Panc1 (cell line): Measurements from ENCODE around the gene RBCK1. TPM values are rescaled to one million over a fixed set of nuclear protein-coding genes. Genes with fewer than 3 reads are reported as not detected.

ENCODE experiments used
- ATAC-seq: fragments of 200-7000 bp; cut with Tn5 transposase; 2 replicates; pipeline ENCODE4 v1.9.1; 2020; ENCODE audit warnings: mild to moderate bottlenecking, moderate library complexity
- BruUV-seq: library from RNA; stranded (reverse); fragments of 400-500 nt; replicated peaks from 2 replicates; lab custom pipeline; 2021; lab: Mats Ljungman, UMichigan
- CTCF ChIA-PET: fragments of 300-600 bp; sonication (Branson Sonifier 250); formaldehyde crosslinking; loops from one replicate; lab custom pipeline; 2022; ENCODE audit warnings: antibody characterized with exemption; lab: Charles Lee
- POLR2A ChIA-PET: fragments of 300-600 bp; sonication (Branson Sonifier 250); formaldehyde crosslinking; loops from one replicate; lab custom pipeline; 2022; ENCODE audit warnings: antibody characterized with exemption; lab: Charles Lee
- DNase-seq: peaks from one replicate; pipeline ENCODE4 v3.0.0-alpha.2; 2010; ENCODE audit warnings: low read depth, low spot score
- H3K27ac ChIP-seq: 2 replicates; pipeline ENCODE4 v1.5.1; 2011; ENCODE audit warnings: mild to moderate bottlenecking, low read length, inconsistent platforms
- H3K27me3 ChIP-seq: fragments of 200-500 bp; sonication (Bioruptor generic); 2 replicates; pipeline ENCODE4 v1.6.0; 2014; ENCODE audit warnings: low read length, inconsistent platforms; ENCODE audit not compliant: control insufficient read depth, insufficient read depth
- H3K36me3 ChIP-seq: fragments of 200-500 bp; sonication (Bioruptor generic); 2 replicates; pipeline ENCODE4 v1.5.1; 2014; ENCODE audit warnings: inconsistent platforms, mild to moderate bottlenecking, low read length, moderate library complexity; ENCODE audit not compliant: control insufficient read depth, insufficient read depth
- H3K4me1 ChIP-seq: 2 replicates; pipeline ENCODE4 v1.5.1; 2011; ENCODE audit warnings: inconsistent platforms, mild to moderate bottlenecking, low read length, moderate library complexity; ENCODE audit not compliant: control insufficient read depth, insufficient read depth
- H3K4me3 ChIP-seq, 2 experiments: 2 replicates each; pipeline ENCODE4 v1.5.1; 2011 to 2012; ENCODE audit warnings: low read depth in 2 of 2, low read length in 2 of 2, mild to moderate bottlenecking in 2 of 2, inconsistent platforms in 1 of 2, moderate library complexity in 1 of 2
- H3K9me3 ChIP-seq: fragments of 200-500 bp; sonication (Bioruptor generic); 2 replicates; pipeline ENCODE4 v1.5.1; 2014; ENCODE audit warnings: low read depth, mild to moderate bottlenecking, inconsistent platforms, low read length, moderate library complexity; ENCODE audit not compliant: control insufficient read depth, insufficient read depth
- CTCF ChIP-seq: fragments of 450-650 bp; IDR thresholded peaks from 2 replicates; pipeline ENCODE4 v1.5.1; 2017; ENCODE audit warnings: mild to moderate bottlenecking
- POLR2AphosphoS5 ChIP-seq: IDR thresholded peaks from 2 replicates; pipeline ENCODE4 v1.6.1; 2012; ENCODE audit warnings: mild to moderate bottlenecking, low read depth, low read length, moderate library complexity
- SIN3A ChIP-seq: IDR thresholded peaks from 2 replicates; pipeline ENCODE4 v1.6.1; 2012; ENCODE audit warnings: low read depth, mild to moderate bottlenecking, low read length, moderate library complexity, borderline replicate concordance; ENCODE audit not compliant: insufficient read depth
- TCF7L2 ChIP-seq: IDR thresholded peaks from 2 replicates; pipeline ENCODE4 v1.6.1; 2011; ENCODE audit warnings: mild to moderate bottlenecking, low read depth, low read length, inconsistent platforms
- in situ Hi-C: cut with HindIII; loops from 2 replicates; pipeline ENCODE4 v1.10.0; 2016; ENCODE audit warnings: low sequenced_read_pairs, low pct_unique_long_range_greater_than_20kb
- intact Hi-C: fragments of 100-400 bp; cut with micrococcal nuclease; formaldehyde crosslinking; loops from one replicate; pipeline ENCODE4 v1.10.0; 2022; ENCODE audit not compliant: unreplicated experiment
- total RNA-seq: library from RNA; stranded (reverse); gene quantifications from one replicate; pipeline ENCODE4 v1.2.1, GENCODE V29; 2021; ENCODE audit not compliant: unreplicated experiment
- TF ChIP-seq, protein P1 (sequence below), 2 experiments: IDR thresholded peaks; 2 replicates each; pipeline ENCODE4 v1.6.1; 2011 to 2012; ENCODE audit warnings: low read depth in 2 of 2, control low read depth in 1 of 2, low read length in 1 of 2, mild to moderate bottlenecking in 1 of 2, moderate library complexity in 1 of 2; ENCODE audit not compliant: insufficient read depth in 1 of 2

RBCK1 gene
- total RNA-seq, 1 experiment from 2014 or later: 97.1 TPM

DNA sequence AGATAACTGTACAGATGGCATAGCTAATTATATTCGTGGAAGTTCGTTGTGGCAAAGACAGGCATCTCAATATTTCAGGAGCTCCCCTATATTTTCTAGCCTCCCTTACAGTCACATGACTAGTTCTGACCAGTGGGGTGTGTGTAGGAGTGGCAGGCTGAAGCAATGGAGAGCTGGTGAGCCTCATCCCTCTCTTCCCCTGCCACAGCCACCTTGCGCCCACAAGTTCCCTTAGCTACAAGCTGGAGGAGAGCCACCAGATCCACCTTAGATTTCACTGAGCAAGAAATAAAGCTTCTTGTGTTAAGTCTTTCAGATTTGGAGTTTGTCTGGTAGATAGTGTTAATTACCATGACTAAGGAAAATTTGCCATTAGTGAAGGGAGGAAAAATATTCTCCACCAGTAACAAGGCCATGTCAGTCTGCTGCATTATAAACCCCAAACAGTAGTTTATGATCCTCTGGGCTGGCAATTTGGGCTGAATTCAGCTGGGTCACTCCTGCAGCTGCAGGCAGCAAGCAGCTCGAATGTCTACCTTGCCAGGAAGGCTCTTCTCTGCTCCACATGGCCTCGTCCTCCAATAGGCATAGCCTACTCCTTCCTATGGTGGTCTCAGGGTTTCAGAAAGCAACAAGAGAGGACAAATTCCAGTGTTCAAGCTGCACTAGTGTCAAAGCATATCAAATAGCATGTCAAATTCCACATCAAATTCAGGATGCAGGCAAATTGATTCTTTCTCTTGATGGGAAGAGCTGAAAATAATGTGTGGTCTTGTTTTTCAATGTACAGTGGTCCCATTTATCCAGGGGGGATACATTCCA, 7.4 kb upstream of the RBCK1 start:
- POLR2A ChIA-PET: no interaction called here
- Histone ChIP-seq H3K4me3 (no peak overlapping the region), H3K9me3 (peaks cover 6% of the 10 kb centered on the region; the same call in 1 of the 2 replicates), H3K4me1 (peaks cover 6% of the 10 kb centered on the region), H3K27me3 (no peaks in the 10 kb centered on the region), H3K27ac (peak overlapping the region; percentile 75; the same call in 1 of the 2 replicates), H3K36me3 (no peaks in the 10 kb centered on the region)
- CTCF ChIA-PET: no interaction called here
- intact Hi-C loops (no loop called here), in situ Hi-C loops (no loop called here)
- DNase-seq: no peak
- ATAC-seq: peak; percentile 71
- no TSS peak for BruUV-seq
- TF ChIP-seq POLR2AphosphoS5 (no peak), CTCF (no peak), SIN3A (no peak), TCF7L2 (no peak)
- TF ChIP-seq, protein P1, sequence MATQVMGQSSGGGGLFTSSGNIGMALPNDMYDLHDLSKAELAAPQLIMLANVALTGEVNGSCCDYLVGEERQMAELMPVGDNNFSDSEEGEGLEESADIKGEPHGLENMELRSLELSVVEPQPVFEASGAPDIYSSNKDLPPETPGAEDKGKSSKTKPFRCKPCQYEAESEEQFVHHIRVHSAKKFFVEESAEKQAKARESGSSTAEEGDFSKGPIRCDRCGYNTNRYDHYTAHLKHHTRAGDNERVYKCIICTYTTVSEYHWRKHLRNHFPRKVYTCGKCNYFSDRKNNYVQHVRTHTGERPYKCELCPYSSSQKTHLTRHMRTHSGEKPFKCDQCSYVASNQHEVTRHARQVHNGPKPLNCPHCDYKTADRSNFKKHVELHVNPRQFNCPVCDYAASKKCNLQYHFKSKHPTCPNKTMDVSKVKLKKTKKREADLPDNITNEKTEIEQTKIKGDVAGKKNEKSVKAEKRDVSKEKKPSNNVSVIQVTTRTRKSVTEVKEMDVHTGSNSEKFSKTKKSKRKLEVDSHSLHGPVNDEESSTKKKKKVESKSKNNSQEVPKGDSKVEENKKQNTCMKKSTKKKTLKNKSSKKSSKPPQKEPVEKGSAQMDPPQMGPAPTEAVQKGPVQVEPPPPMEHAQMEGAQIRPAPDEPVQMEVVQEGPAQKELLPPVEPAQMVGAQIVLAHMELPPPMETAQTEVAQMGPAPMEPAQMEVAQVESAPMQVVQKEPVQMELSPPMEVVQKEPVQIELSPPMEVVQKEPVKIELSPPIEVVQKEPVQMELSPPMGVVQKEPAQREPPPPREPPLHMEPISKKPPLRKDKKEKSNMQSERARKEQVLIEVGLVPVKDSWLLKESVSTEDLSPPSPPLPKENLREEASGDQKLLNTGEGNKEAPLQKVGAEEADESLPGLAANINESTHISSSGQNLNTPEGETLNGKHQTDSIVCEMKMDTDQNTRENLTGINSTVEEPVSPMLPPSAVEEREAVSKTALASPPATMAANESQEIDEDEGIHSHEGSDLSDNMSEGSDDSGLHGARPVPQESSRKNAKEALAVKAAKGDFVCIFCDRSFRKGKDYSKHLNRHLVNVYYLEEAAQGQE (IDR thresholded peaks at IDR 0.05; ENCODE audit: insufficient read depth in 1 of 2, low read depth in 2 of 2, low read length in 1 of 2): no peak

DNA sequence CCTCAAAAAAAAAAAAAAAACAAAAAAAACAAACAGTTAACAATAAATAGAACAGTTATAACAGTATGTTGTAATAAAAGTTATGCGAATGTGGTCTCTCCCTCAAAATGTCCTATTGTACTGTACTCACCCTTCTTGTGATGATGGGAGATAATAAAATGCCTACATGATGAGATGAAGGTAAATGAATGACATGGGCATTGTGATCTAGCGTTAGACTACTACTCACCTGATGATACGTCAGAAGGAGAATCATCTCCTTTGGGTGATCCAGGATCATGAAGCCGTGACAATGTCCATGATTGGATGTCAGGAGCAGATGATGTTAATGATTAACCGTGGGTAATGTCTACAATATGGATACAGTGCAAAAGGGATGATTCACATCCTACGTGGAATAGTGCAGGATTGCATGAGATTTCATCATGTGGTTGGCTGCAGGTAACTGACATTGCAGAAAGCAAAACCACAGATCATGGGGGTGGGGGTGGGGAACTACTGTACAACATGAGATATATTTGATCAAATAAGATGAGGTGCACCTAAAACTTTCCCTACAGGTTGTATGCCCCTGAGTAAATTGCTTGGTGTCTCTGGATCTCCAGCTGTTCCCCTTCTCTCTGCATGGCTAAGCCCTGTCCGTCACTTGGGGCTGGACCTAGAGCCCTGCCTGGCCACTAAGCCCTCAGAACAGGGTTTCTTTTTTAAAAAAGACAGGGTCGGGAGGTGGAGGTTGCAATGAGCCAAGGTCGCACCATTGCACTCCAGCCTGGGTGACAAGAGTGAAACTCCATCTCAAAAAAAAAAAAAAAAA, 6.2 kb upstream of the RBCK1 start:
- H3K4me3 ChIP-seq: no peak overlapping the region
- no TSS peak for BruUV-seq
- ATAC-seq (no peak; the same call in 1 of the 2 replicates), DNase-seq (peak; percentile 95)
- peaks cover 8% of the 10 kb centered on the region for H3K4me1 ChIP-seq
- TF ChIP-seq, protein P1 (IDR thresholded peaks at IDR 0.05; ENCODE audit: insufficient read depth in 1 of 2, low read depth in 2 of 2, low read length in 1 of 2): no peak
- no peak for TF ChIP-seq POLR2AphosphoS5
- no peak for TF ChIP-seq CTCF
- no peak for TF ChIP-seq SIN3A
- TF ChIP-seq TCF7L2: no peak
- CTCF ChIA-PET: interaction anchor here (0.5 kb wide), 1 partner anchor 21 kb away, joined by 6 read pairs; the partner anchor contains the start of gene TRIB3
- no peaks in the 10 kb centered on the region for H3K27me3 ChIP-seq
- intact Hi-C loops: no loop called here
- H3K36me3 ChIP-seq: no peaks in the 10 kb centered on the region
- H3K9me3 ChIP-seq: peaks cover 6% of the 10 kb centered on the region; the same call in 1 of the 2 replicates
- H3K27ac ChIP-seq: peak overlapping the region; percentile 75; the same call in 1 of the 2 replicates
- in situ Hi-C loops: no loop called here
- POLR2A ChIA-PET: no interaction called here
